Activated T-helper 1 cell treated with anti-CD3 and anti-CD28 coated beads, Interleukin-2, amount 50 U/mL, for 16 hours (primary cell): Measurements from ENCODE around the gene CERK.

Experiments
- DNase-seq, 2 donors: peaks; one replicate each; pipeline ENCODE4 v3.0.0-alpha.2; 2020; ENCODE audit warnings: low read depth in 1 of 2, low spot score in 1 of 2

The CERK gene

GRCh38 chr22:46732513-46732912 is 5.5 kb downstream of the CERK start:
- no peak for DNase-seq

GRCh38 chr22:46732041-46732379 is 6.0 kb downstream of the CERK start:
- DNase-seq = no peak

- no peak for DNase-seq
Measured at GRCh38 chr22:46731246-46732040, 6.6 kb downstream of the CERK start.

- no peak for DNase-seq
Measured at GRCh38 chr22:46730568-46731245, 7.3 kb downstream of the CERK start.

- no peak for DNase-seq
Measured at GRCh38 chr22:46728470-46728869, 9.6 kb downstream of the CERK start.

GRCh38 chr22:46727813-46728364 is 10.2 kb downstream of the CERK start:
- no peak for DNase-seq

GRCh38 chr22:46726986-46727317 is 11.1 kb downstream of the CERK start:
- no peak for DNase-seq

GRCh38 chr22:46726066-46726985 is 11.7 kb downstream of the CERK start:
- no peak for DNase-seq

- DNase-seq = no peak
Measured at GRCh38 chr22:46725096-46725495, 13.0 kb downstream of the CERK start.

GRCh38 chr22:46723882-46724281 is 14.2 kb downstream of the CERK start:
- DNase-seq = no peak

GRCh38 chr22:46721501-46722085 is 16.5 kb downstream of the CERK start:
- DNase-seq = no peak

- DNase-seq = no peak
Measured at GRCh38 chr22:46719921-46720320, 18.1 kb downstream of the CERK start.

GRCh38 chr22:46714550-46714949 is 23.5 kb downstream of the CERK start:
- no peak for DNase-seq

- no peak for DNase-seq
Measured at GRCh38 chr22:46712288-46712687, 25.8 kb downstream of the CERK start.

GRCh38 chr22:46710806-46711205 is 27.2 kb downstream of the CERK start:
- DNase-seq = no peak

- no peak for DNase-seq
Measured at GRCh38 chr22:46708766-46709330, 29.2 kb downstream of the CERK start.

GRCh38 chr22:46707827-46708570 is 30.1 kb downstream of the CERK start:
- no peak for DNase-seq

- no peak for DNase-seq
Measured at GRCh38 chr22:46707305-46707704, 30.7 kb downstream of the CERK start.

GRCh38 chr22:46706060-46706459 is 32.0 kb downstream of the CERK start:
- no peak for DNase-seq

- DNase-seq = no peak
Measured at GRCh38 chr22:46703996-46704370, 34.1 kb downstream of the CERK start.
